Lower leg skin (tissue), 4 donors: ENCODE measurements around the gene ATF7IP2. TPM values are rescaled to one million over a fixed set of nuclear protein-coding genes. Genes with fewer than 3 reads are reported as not detected.
"Not testable (repeated sequence)": the region's sequence is repeated elsewhere in the genome, so short reads cannot be mapped to it uniquely, and the experiment has no call there.

Experiments used
- DNase-seq, 2 donors: peaks; one replicate each; pipeline ENCODE4 v3.0.0-alpha.2; 2019; ENCODE audit warnings: low spot score in 2 of 2
- H3K4me3 ChIP-seq: fragments of 200-600 bp; sonication (generic); 2 replicates; pipeline ENCODE4 v1.5.1; 2017; ENCODE audit warnings: mild to moderate bottlenecking, low read depth; ENCODE audit not compliant: poor library complexity, severe bottlenecking
- CTCF ChIP-seq, 3 donors: fragments of 450-650 bp; IDR thresholded peaks; one replicate each; pipeline ENCODE4 v1.5.1; 2016; ENCODE audit warnings: antibody characterized with exemption in 3 of 3, mild to moderate bottlenecking in 3 of 3, moderate library complexity in 2 of 3
- POLR2A ChIP-seq, 2 donors: fragments of 450-650 bp; IDR thresholded peaks; one replicate each; pipeline ENCODE4 v1.6.1; 2016 to 2017; ENCODE audit warnings: antibody characterized with exemption in 2 of 2, mild to moderate bottlenecking in 1 of 2, moderate library complexity in 1 of 2
- WGBS, 2 donors: methylation state at CpG; one replicate each; pipeline ENCODE4 v1.1.5; 2018; 5-methylcytosine and 5-hydroxymethylcytosine counted together
- intact Hi-C: fragments of 100-400 bp; cut with DNase I; formaldehyde crosslinking; loops from one replicate; pipeline ENCODE4 v1.15.0; 2023; ENCODE audit warnings: low total_unique reads
- total RNA-seq, 4 donors: library from RNA; depleted of rRNA; stranded (reverse); fragments of >200 nt; gene quantifications; one replicate each; pipeline ENCODE4 v1.1.0, GENCODE V29; 2016

ATF7IP2 gene
- total RNA-seq, 4 donors from 2014 or later = 2.4 to 7.3 (median 3.4) TPM

- intact Hi-C loops = no loop called here
- WGBS, 2 donors = 66 to 96% methylated on average over 2 of the region's 2 CpGs
- no peak overlapping the region for H3K4me3 ChIP-seq
- TF ChIP-seq POLR2A (IDR thresholded peaks at IDR 0.05) = no peak
- TF ChIP-seq CTCF (IDR thresholded peaks at IDR 0.05) = no peak
- no peak for DNase-seq
These were observed 115.3 kb downstream of the ATF7IP2 start for GRCh38 chr16:10501016-10501607.

DNA sequence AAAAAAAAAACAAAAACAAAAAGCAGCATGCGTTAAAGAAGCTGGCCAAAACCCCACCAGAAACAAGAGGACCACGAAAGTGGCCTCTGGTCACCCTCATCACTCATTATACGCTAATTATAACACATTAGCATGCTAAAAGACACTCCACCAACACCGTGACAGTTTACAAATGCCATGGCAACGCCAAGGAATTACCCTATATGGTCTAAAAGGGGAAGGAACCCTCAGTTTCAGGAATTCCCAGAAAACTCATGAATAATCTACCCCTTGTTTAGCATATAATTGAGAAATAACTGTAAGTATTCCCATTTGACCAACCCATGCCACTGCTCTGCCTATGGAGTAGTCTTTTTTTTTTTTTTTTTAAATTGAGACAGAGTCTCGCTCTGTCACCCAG lies 116.9 kb downstream of the ATF7IP2 start:
- 88 to 92% methylated on average over 6 of the region's 6 CpGs for WGBS, 2 donors
- no peak for TF ChIP-seq POLR2A (IDR thresholded peaks at IDR 0.05)
- no peak for TF ChIP-seq CTCF (IDR thresholded peaks at IDR 0.05)
- H3K4me3 ChIP-seq = no peak overlapping the region
- intact Hi-C loops = no loop called here
- DNase-seq = no peak

GRCh38 chr16:10504404-10504885 lies 118.6 kb downstream of the ATF7IP2 start:
- WGBS, 2 donors = 66 to 92% methylated on average over 2 of the region's 2 CpGs
- no peak for TF ChIP-seq POLR2A (IDR thresholded peaks at IDR 0.05)
- no peak for TF ChIP-seq CTCF (IDR thresholded peaks at IDR 0.05)
- DNase-seq = no peak
- intact Hi-C loops = no loop called here
- H3K4me3 ChIP-seq = no peak overlapping the region

GRCh38 chr16:10505286-10505685 lies 119.4 kb downstream of the ATF7IP2 start:
- not testable (repeated sequence) for H3K4me3 ChIP-seq, DNase-seq
- intact Hi-C loops = loop anchor here (5.0 kb wide), 1 partner anchor 248 kb away; no protein-coding TSS in a partner anchor
- 82 to 92% methylated on average over 3 of the region's 3 CpGs for WGBS, 2 donors

DNA sequence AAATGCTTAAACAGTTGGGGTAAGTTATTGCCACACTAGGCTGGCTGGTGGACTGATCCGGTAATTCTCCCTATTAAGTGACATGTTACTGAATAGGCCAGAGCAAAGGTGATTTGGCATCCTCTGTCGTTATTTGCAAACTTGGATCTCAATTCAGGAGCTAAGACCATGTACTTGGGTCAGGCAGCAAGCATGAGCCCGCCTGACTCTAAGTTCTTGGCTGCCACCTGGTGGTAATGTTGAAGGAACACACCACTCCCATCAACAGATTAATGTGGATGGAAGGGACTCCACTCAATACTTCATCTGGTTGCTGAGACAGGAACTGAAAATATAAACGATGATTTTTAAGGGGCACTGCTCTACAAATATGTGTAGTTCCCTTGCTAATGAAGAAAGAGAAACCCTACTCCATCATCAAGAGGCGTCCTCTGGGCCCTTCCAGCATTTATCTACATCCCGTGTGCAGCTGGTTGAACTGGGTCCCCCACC lies 123.7 kb downstream of the ATF7IP2 start:
- WGBS, 2 donors = 26 to 29% methylated on average over 6 of the region's 6 CpGs
- TF ChIP-seq POLR2A (IDR thresholded peaks at IDR 0.05) = no peak
- peak in 1 of 3 donors; percentile 48 for TF ChIP-seq CTCF (IDR thresholded peaks at IDR 0.05)
- no peak overlapping the region for H3K4me3 ChIP-seq
- intact Hi-C loops = loop anchor here (5.0 kb wide), 2 partner anchors 228 to 252 kb away; no protein-coding TSS in a partner anchor
- DNase-seq = no peak

- intact Hi-C loops = loop anchor here (5.0 kb wide), 1 partner anchor 227 kb away; no protein-coding TSS in a partner anchor
- TF ChIP-seq POLR2A (IDR thresholded peaks at IDR 0.05) (no peak), CTCF (IDR thresholded peaks at IDR 0.05) (no peak)
- DNase-seq = no peak
- WGBS, 2 donors = 50 to 55% methylated on average over 2 of the region's 2 CpGs
- H3K4me3 ChIP-seq = no peak overlapping the region
These were observed 124.4 kb downstream of the ATF7IP2 start for GRCh38 chr16:10510279-10510678.
